Activated B cell treated with CpG ODN at 0.5 μM for 24 hours (primary cell): Measurements from ENCODE around the gene TMEM178B. TPM values are rescaled to one million over a fixed set of nuclear protein-coding genes. Genes with fewer than 3 reads are reported as not detected.

Experiments used
- ATAC-seq: fragments of 200-7000 bp; cut with Tn5 transposase; one replicate; pipeline ENCODE4 v1.10.0; 2021; ENCODE audit warnings: low read depth, mild to moderate bottlenecking, moderate library complexity
- CTCF ChIA-PET: fragments of 350-600 bp; sonication (Branson Sonifier 250); formaldehyde crosslinking; loops from one replicate; lab custom pipeline; 2021; ENCODE audit warnings: antibody characterized with exemption; lab: Charles Lee
- POLR2A ChIA-PET: fragments of 350-600 bp; sonication (Branson Sonifier 250); formaldehyde crosslinking; loops from one replicate; lab custom pipeline; 2021; ENCODE audit warnings: antibody characterized with exemption; lab: Charles Lee
- DNase-seq: peaks from one replicate; pipeline ENCODE4 v3.0.0; 2022
- H3K27ac Mint-ChIP-seq: one replicate; pipeline ENCODE4 v1.8.0; 2020; ENCODE audit warnings: mixed read lengths
- H3K27me3 Mint-ChIP-seq: one replicate; pipeline ENCODE4 v1.8.0; 2021; ENCODE audit warnings: mixed read lengths
- H3K36me3 Mint-ChIP-seq: one replicate; pipeline ENCODE4 v1.8.0; 2021; ENCODE audit warnings: low read depth, mixed read lengths
- H3K4me1 Mint-ChIP-seq: one replicate; pipeline ENCODE4 v1.8.0; 2021; ENCODE audit warnings: mixed read lengths
- H3K4me3 Mint-ChIP-seq: one replicate; pipeline ENCODE4 v1.8.0; 2020; ENCODE audit warnings: mild to moderate bottlenecking, mixed read lengths
- H3K9me3 Mint-ChIP-seq: one replicate; pipeline ENCODE4 v1.8.0; 2020; ENCODE audit warnings: mixed read lengths
- CTCF ChIP-seq: fragments of 200-600 bp; IDR thresholded peaks from one replicate; pipeline ENCODE4 v1.8.0; 2022; ENCODE audit warnings: antibody characterized with exemption, mild to moderate bottlenecking
- intact Hi-C: fragments of 100-400 bp; cut with micrococcal nuclease; formaldehyde crosslinking; loops from one replicate; pipeline ENCODE4 v1.15.1; 2024
- total RNA-seq: library from RNA; stranded (reverse); gene quantifications from 2 replicates; pipeline ENCODE4 v1.2.3, GENCODE V29; 2022

Gene TMEM178B
- total RNA-seq, 1 donor from 2014 or later = 0.49 TPM

GRCh38 chr7:141157138-141157765 lies 83.4 kb downstream of the TMEM178B start:
- peaks cover 6% of the 10 kb centered on the region for H3K27me3 Mint-ChIP-seq
- no peak overlapping the region for H3K4me3 Mint-ChIP-seq
- ATAC-seq (no peak), DNase-seq (no peak)
- POLR2A ChIA-PET = no interaction called here
- intact Hi-C loops = no loop called here
- peaks cover 9% of the 10 kb centered on the region for H3K4me1 Mint-ChIP-seq
- peak overlapping the region; percentile 1 for H3K27ac Mint-ChIP-seq
- CTCF ChIA-PET = no interaction called here
- H3K9me3 Mint-ChIP-seq = no peaks in the 10 kb centered on the region
- no peaks in the 10 kb centered on the region for H3K36me3 Mint-ChIP-seq
- no peak for TF ChIP-seq CTCF

- peaks cover 9% of the 10 kb centered on the region for H3K4me1 Mint-ChIP-seq
- DNase-seq = no peak
- no peak for ATAC-seq
- H3K27me3 Mint-ChIP-seq = peaks cover 6% of the 10 kb centered on the region
- H3K4me3 Mint-ChIP-seq = no peak overlapping the region
- POLR2A ChIA-PET = no interaction called here
- CTCF ChIA-PET = no interaction called here
- no peak for TF ChIP-seq CTCF
- H3K36me3 Mint-ChIP-seq = no peaks in the 10 kb centered on the region
- no peaks in the 10 kb centered on the region for H3K9me3 Mint-ChIP-seq
- intact Hi-C loops = no loop called here
- H3K27ac Mint-ChIP-seq = no peak overlapping the region
Observed at GRCh38 chr7:141158561-141158960, 84.7 kb downstream of the TMEM178B start.

GRCh38 chr7:141160246-141160860 lies 86.5 kb downstream of the TMEM178B start:
- Mint-ChIP-seq H3K4me1 (peaks cover 9% of the 10 kb centered on the region), H3K9me3 (no peaks in the 10 kb centered on the region), H3K27ac (no peak overlapping the region), H3K4me3 (no peak overlapping the region), H3K27me3 (peaks cover 4% of the 10 kb centered on the region), H3K36me3 (no peaks in the 10 kb centered on the region)
- no peak for TF ChIP-seq CTCF
- ATAC-seq = no peak
- DNase-seq = no peak
- intact Hi-C loops = no loop called here
- CTCF ChIA-PET = no interaction called here
- POLR2A ChIA-PET = no interaction called here

- CTCF ChIA-PET = no interaction called here
Observed at GRCh38 chr7:141161550-141162535, 88.0 kb downstream of the TMEM178B start.

More at GRCh38 chr7:141161550-141162535, 88.0 kb downstream of the TMEM178B start:
- intact Hi-C loops = no loop called here
- TF ChIP-seq CTCF = no peak
- Mint-ChIP-seq H3K9me3 (no peaks in the 10 kb centered on the region), H3K36me3 (no peaks in the 10 kb centered on the region), H3K4me3 (no peak overlapping the region), H3K27me3 (peaks cover 4% of the 10 kb centered on the region), H3K4me1 (peaks cover 9% of the 10 kb centered on the region), H3K27ac (no peak overlapping the region)
- ATAC-seq (no peak), DNase-seq (no peak)
- POLR2A ChIA-PET = no interaction called here
